Heart left ventricle (tissue), 13 donors: ENCODE results near the gene SRGAP1.

ENCODE experiments used
- POLR2A ChIP-seq, 2 donors: fragments of 450-650 bp; IDR thresholded peaks; one replicate each; pipeline ENCODE4 v1.6.1; 2017; ENCODE audit warnings: antibody characterized with exemption in 2 of 2, mild to moderate bottlenecking in 2 of 2, moderate library complexity in 2 of 2
- TF ChIP-seq, protein P1 (sequence below), 12 donors: fragments of 200-600 bp; sonication (generic) in 4 of 12; IDR thresholded peaks; one replicate each; pipeline versions ENCODE4 v1.5.0 to v1.8.0; 2018 to 2022; ENCODE audit warnings: antibody characterized with exemption in 12 of 12, mild to moderate bottlenecking in 5 of 12
- donor health status: ischemic (EF 13 %, LVEDD 7.1; RV severe dilation, severe dysfunction).
- donor health status: DM: no; HTN: yes; CAD: no.
- donor health status: DM: no; HTN: no; CAD: no.
- donor health status: ischemic (EF 25% LVEDD 6.9; RV normal size, moderate dysfunction).
- donor health status: ischemic (EF 25% LVEDD 5.7; RV mildly dilated, moderate dysfunction).
- donor health status: ischemic (EF 35%, LVEDD 5.7; RV mildly dilated, moderate dysfunction).
- donor health status: nonischemic (EF 11% LVEDD 7.7; RV severe dilation, severe dysfunction).
- donor health status: DM: yes; HTN: yes; CAD: no.
- donor health status: PGD.
- donor health status: ischemic (EF 29% LVEDD 5.4; RV normal size, mild dysfunction).
- donor health status: nonischemic (EF 23%, LVEDD 6.1; RV moderate dilation, normal function).

DNA sequence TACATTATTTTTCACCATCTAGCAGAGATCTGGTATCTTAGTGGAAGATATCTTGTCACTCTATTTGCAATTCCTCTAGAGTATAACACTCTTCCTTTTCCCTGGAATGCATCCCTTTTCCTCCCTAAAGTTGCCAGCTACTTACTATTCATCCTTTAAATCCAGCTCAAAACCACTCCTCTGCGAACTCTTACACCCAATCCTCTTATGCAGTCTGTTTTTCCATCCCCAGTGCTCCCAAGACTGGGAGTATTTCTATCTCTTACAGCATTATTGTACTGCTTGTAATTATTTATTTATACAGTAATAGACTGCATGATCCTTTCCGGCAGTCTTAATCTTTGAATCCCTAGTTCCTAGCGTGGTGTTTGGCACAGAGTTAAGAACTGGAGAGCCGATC is 2.9 kb upstream of the SRGAP1 start:
- TF ChIP-seq, protein P1, sequence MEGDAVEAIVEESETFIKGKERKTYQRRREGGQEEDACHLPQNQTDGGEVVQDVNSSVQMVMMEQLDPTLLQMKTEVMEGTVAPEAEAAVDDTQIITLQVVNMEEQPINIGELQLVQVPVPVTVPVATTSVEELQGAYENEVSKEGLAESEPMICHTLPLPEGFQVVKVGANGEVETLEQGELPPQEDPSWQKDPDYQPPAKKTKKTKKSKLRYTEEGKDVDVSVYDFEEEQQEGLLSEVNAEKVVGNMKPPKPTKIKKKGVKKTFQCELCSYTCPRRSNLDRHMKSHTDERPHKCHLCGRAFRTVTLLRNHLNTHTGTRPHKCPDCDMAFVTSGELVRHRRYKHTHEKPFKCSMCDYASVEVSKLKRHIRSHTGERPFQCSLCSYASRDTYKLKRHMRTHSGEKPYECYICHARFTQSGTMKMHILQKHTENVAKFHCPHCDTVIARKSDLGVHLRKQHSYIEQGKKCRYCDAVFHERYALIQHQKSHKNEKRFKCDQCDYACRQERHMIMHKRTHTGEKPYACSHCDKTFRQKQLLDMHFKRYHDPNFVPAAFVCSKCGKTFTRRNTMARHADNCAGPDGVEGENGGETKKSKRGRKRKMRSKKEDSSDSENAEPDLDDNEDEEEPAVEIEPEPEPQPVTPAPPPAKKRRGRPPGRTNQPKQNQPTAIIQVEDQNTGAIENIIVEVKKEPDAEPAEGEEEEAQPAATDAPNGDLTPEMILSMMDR (IDR thresholded peaks at IDR 0.05): no peak
- no peak for TF ChIP-seq POLR2A (IDR thresholded peaks at IDR 0.05)
